GM21360 (cell line): ENCODE data around the gene SLC25A39.

Experiments used
- ATAC-seq: cut with Tn5 transposase; IDR thresholded peaks from one replicate; pipeline ENCODE4 v1.9.1; 2021; ENCODE audit warnings: mild to moderate bottlenecking, moderate library complexity; ENCODE audit not compliant: unreplicated experiment

SLC25A39 gene

GRCh38 chr17:44280392-44280937, 44.2 kb downstream of the SLC25A39 start:
- ATAC-seq: no peak

GRCh38 chr17:44279666-44280391, 44.8 kb downstream of the SLC25A39 start:
- ATAC-seq: no peak

- no peak for ATAC-seq
Measured at GRCh38 chr17:44279346-44279665, 45.3 kb downstream of the SLC25A39 start.

GRCh38 chr17:44277976-44278375, 46.6 kb downstream of the SLC25A39 start:
- no peak for ATAC-seq

- ATAC-seq: no peak
Measured at GRCh38 chr17:44273607-44274006, 51.0 kb downstream of the SLC25A39 start.

- ATAC-seq: no peak
Measured at GRCh38 chr17:44272954-44273353, 51.7 kb downstream of the SLC25A39 start.

GRCh38 chr17:44272321-44272951, 52.2 kb downstream of the SLC25A39 start:
- no peak for ATAC-seq
